Smooth muscle cell (in vitro differentiated cells): ENCODE results near the gene ACADSB. TPM values are rescaled to one million over a fixed set of nuclear protein-coding genes. Genes with fewer than 3 reads are reported as not detected.

Experiments used
- DNase-seq: peaks from one replicate; lab custom pipeline; 2025; ENCODE audit not compliant: unreplicated experiment; lab: John Stamatoyannopoulos, UW
- H2AFZ ChIP-seq: fragments of 200-600 bp; sonication (generic); 2 replicates; pipeline ENCODE4 v1.6.0; 2016; ENCODE audit warnings: antibody characterized with exemption, low read depth, mild to moderate bottlenecking
- H3F3A ChIP-seq: fragments of 200-600 bp; sonication (generic); 2 replicates; pipeline ENCODE4 v1.6.0; 2017; ENCODE audit warnings: antibody characterized with exemption, low read depth
- H3K27ac ChIP-seq: fragments of 200-600 bp; sonication (generic); 2 replicates; pipeline ENCODE4 v1.5.1; 2016; ENCODE audit warnings: low read depth, mild to moderate bottlenecking
- H3K27me3 ChIP-seq: fragments of 200-600 bp; sonication (generic); 2 replicates; pipeline ENCODE4 v1.6.1; 2016; ENCODE audit warnings: low read depth, mild to moderate bottlenecking
- H3K36me3 ChIP-seq: fragments of 200-600 bp; sonication (generic); 2 replicates; pipeline ENCODE4 v1.5.1; 2016; ENCODE audit warnings: low read depth
- H3K4me1 ChIP-seq: fragments of 200-600 bp; sonication (generic); 2 replicates; pipeline ENCODE4 v1.5.1; 2016; ENCODE audit warnings: low read depth
- H3K4me2 ChIP-seq: fragments of 200-600 bp; sonication (generic); 2 replicates; pipeline ENCODE4 v1.6.0; 2016; ENCODE audit warnings: mild to moderate bottlenecking
- H3K4me3 ChIP-seq: fragments of 200-600 bp; sonication (generic); 2 replicates; pipeline ENCODE4 v1.5.1; 2016; ENCODE audit warnings: mild to moderate bottlenecking
- H3K79me2 ChIP-seq: fragments of 200-600 bp; sonication (generic); 2 replicates; pipeline ENCODE4 v1.6.0; 2016; ENCODE audit warnings: low read depth, mild to moderate bottlenecking
- H3K9ac ChIP-seq: fragments of 200-600 bp; sonication (generic); 2 replicates; pipeline ENCODE4 v1.6.0; 2016; ENCODE audit warnings: low read depth
- H3K9me3 ChIP-seq: fragments of 200-600 bp; sonication (generic); replicated peaks from 2 replicates; pipeline ENCODE4 v1.5.1; 2016; ENCODE audit warnings: low read depth
- H4K20me1 ChIP-seq: fragments of 200-600 bp; sonication (generic); 2 replicates; pipeline ENCODE4 v1.6.0; 2016; ENCODE audit warnings: low read depth
- WGBS: methylation state at CpG from one replicate; pipeline ENCODE4 v1.1.7; 2016; ENCODE audit warnings: low lambda C conversion rate; 5-methylcytosine and 5-hydroxymethylcytosine counted together
- polyA plus RNA-seq: library from polyadenylated mRNA; unstranded; fragments of >200 nt; fragmentation: Nextera tagmentation; extraction: Ambion mirVana; gene quantifications from 2 replicates; pipeline ENCODE4 v1.2.1, GENCODE V29; 2016
- total RNA-seq: library from RNA; depleted of rRNA; stranded (reverse); fragments of >200 nt; gene quantifications from 2 replicates; pipeline ENCODE4 v1.2.3, GENCODE V29; 2014
- TF ChIP-seq, protein P1 (sequence below): fragments of 200-600 bp; sonication (generic); IDR thresholded peaks from 2 replicates; pipeline ENCODE4 v1.5.1; 2017; ENCODE audit warnings: borderline replicate concordance, mild to moderate bottlenecking, antibody characterized with exemption; ENCODE audit not compliant: insufficient read depth, poor library complexity, severe bottlenecking

The ACADSB gene
- total and polyA plus RNA-seq, 2 experiments from 2014 or later = 2.9 to 3.2 TPM

DNA sequence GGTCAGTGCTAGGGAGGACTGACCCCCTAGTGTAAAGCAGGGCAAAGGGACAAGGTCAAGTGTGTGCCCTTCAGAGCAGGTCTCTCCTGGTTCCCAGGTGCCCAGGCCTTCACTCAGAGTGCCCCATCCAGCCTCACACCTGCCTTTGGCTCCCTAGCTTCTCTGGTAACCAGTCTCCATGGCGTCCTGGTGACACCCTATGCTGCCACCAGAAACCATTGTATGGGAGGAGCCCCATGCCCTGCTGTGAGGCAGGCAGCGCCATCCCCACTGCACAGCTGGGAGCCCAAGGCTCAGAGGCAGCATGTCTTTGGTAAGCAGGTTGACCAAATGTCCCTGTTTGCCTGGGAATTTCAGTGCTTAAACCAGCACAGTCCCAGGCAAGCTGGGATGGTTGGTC is 93.9 kb downstream of the ACADSB start:
- TF ChIP-seq, protein P1, sequence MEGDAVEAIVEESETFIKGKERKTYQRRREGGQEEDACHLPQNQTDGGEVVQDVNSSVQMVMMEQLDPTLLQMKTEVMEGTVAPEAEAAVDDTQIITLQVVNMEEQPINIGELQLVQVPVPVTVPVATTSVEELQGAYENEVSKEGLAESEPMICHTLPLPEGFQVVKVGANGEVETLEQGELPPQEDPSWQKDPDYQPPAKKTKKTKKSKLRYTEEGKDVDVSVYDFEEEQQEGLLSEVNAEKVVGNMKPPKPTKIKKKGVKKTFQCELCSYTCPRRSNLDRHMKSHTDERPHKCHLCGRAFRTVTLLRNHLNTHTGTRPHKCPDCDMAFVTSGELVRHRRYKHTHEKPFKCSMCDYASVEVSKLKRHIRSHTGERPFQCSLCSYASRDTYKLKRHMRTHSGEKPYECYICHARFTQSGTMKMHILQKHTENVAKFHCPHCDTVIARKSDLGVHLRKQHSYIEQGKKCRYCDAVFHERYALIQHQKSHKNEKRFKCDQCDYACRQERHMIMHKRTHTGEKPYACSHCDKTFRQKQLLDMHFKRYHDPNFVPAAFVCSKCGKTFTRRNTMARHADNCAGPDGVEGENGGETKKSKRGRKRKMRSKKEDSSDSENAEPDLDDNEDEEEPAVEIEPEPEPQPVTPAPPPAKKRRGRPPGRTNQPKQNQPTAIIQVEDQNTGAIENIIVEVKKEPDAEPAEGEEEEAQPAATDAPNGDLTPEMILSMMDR = no peak
- no peak overlapping the region for H3K4me2 ChIP-seq
- H3K4me1 ChIP-seq = no peaks in the 10 kb centered on the region
- no peak overlapping the region for H3K9ac ChIP-seq
- H3K27ac ChIP-seq = no peak overlapping the region
- no peak overlapping the region for H3K4me3 ChIP-seq
- WGBS = 58% methylated on average over 2 of the region's 2 CpGs
- no peaks in the 10 kb centered on the region for H3K79me2 ChIP-seq
- H3K9me3 ChIP-seq = no peaks in the 10 kb centered on the region
- peaks cover 20% of the 10 kb centered on the region for H3K27me3 ChIP-seq
- no peaks in the 10 kb centered on the region for H4K20me1 ChIP-seq
- no peak for DNase-seq
- H2AFZ ChIP-seq = no peak overlapping the region
- H3F3A ChIP-seq = no peaks in the 10 kb centered on the region
- no peaks in the 10 kb centered on the region for H3K36me3 ChIP-seq

- TF ChIP-seq, protein P1 = no peak
- no peak overlapping the region for H3K4me2 ChIP-seq
- H3K4me3 ChIP-seq = no peak overlapping the region
Measured at GRCh38 chr10:123103944-123104343, 95.1 kb downstream of the ACADSB start.

More at GRCh38 chr10:123103944-123104343, 95.1 kb downstream of the ACADSB start:
- 87% methylated on average over 9 of the region's 9 CpGs for WGBS
- Histone ChIP-seq H4K20me1 (no peaks in the 10 kb centered on the region), H3K27ac (no peak overlapping the region), H3F3A (no peaks in the 10 kb centered on the region), H3K79me2 (no peaks in the 10 kb centered on the region), H2AFZ (no peak overlapping the region), H3K9me3 (no peaks in the 10 kb centered on the region), H3K27me3 (peaks cover 14% of the 10 kb centered on the region), H3K36me3 (no peaks in the 10 kb centered on the region), H3K9ac (no peak overlapping the region), H3K4me1 (no peaks in the 10 kb centered on the region)
- DNase-seq = no peak

Other genes starting within 250 kb of the ACADSB start
- gene CUZD1, start 163.1 kb upstream of the ACADSB start, total RNA-seq = 0.18 and 0.72 TPM in 2 replicates
- 0.34 TPM in 1 of 2 replicates, not detected in the other for gene CUZD1, start 163.1 kb upstream of the ACADSB start, polyA plus RNA-seq
- gene FAM24B, start 129.4 kb upstream of the ACADSB start, total RNA-seq = not detected in 2 replicates
- gene FAM24B, start 129.4 kb upstream of the ACADSB start, polyA plus RNA-seq = 0.30 TPM in 1 of 2 replicates, not detected in the other
- gene FAM24A, start 98.4 kb upstream of the ACADSB start, total RNA-seq = not detected in 2 replicates
- not detected in 2 replicates for gene FAM24A, start 98.4 kb upstream of the ACADSB start, polyA plus RNA-seq
- 12.6 and 15.3 TPM in 2 replicates for gene C10orf88, start 54.8 kb upstream of the ACADSB start, total RNA-seq
- 9.9 and 12.0 TPM in 2 replicates for gene C10orf88, start 54.8 kb upstream of the ACADSB start, polyA plus RNA-seq
- gene PSTK, start 28.6 kb upstream of the ACADSB start, total RNA-seq = 7.5 and 14.2 TPM in 2 replicates
- 7.0 and 7.3 TPM in 2 replicates for gene PSTK, start 28.6 kb upstream of the ACADSB start, polyA plus RNA-seq
- gene IKZF5, start 211 bp upstream of the ACADSB start, total RNA-seq = 6.2 and 6.6 TPM in 2 replicates
- gene IKZF5, start 211 bp upstream of the ACADSB start, polyA plus RNA-seq = 5.6 and 7.3 TPM in 2 replicates
- gene HMX3, start 127.0 kb downstream of the ACADSB start, total RNA-seq = not detected in 2 replicates
- gene HMX3, start 127.0 kb downstream of the ACADSB start, polyA plus RNA-seq = not detected in 2 replicates
- not detected in 2 replicates for gene HMX2, start 139.1 kb downstream of the ACADSB start, total RNA-seq
- gene HMX2, start 139.1 kb downstream of the ACADSB start, polyA plus RNA-seq = not detected in 2 replicates
- gene BUB3, start 145.4 kb downstream of the ACADSB start, total RNA-seq = 78.4 and 95.2 TPM in 2 replicates
- gene BUB3, start 145.4 kb downstream of the ACADSB start, polyA plus RNA-seq = 75.3 and 81.6 TPM in 2 replicates